B cell (primary cell): ENCODE measurements around the gene FYCO1. TPM values are rescaled to one million over a fixed set of nuclear protein-coding genes. Genes with fewer than 3 reads are reported as not detected.
A peak's percentile ranks its signal among the peaks of the same experiment; 100 is the strongest.

ENCODE experiments used
- ATAC-seq: fragments of 200-7000 bp; cut with Tn5 transposase; one replicate; pipeline ENCODE4 v1.10.0; 2021; ENCODE audit warnings: low read depth, mild to moderate bottlenecking, moderate number of reproducible peaks, moderate library complexity
- CTCF ChIA-PET: fragments of 350-600 bp; sonication (Branson Sonifier 250); formaldehyde crosslinking; loops from one replicate; lab custom pipeline; 2021; ENCODE audit warnings: antibody characterized with exemption, inconsistent platforms; lab: Charles Lee
- POLR2A ChIA-PET: fragments of 350-600 bp; sonication (Branson Sonifier 250); formaldehyde crosslinking; loops from one replicate; lab custom pipeline; 2021; ENCODE audit warnings: antibody characterized with exemption; lab: Charles Lee
- DNase-seq: peaks from one replicate; pipeline ENCODE4 v3.0.0; 2013
- H2AFZ ChIP-seq: 2 replicates; pipeline ENCODE4 v1.6.1; 2012; ENCODE audit warnings: mild to moderate bottlenecking, low read depth, low read length; ENCODE audit not compliant: insufficient read depth, poor library complexity, severe bottlenecking
- H3K27ac ChIP-seq, 2 donors: 1 replicate in 1 of 2; 2 replicates in 1 of 2; pipeline ENCODE4 v1.5.1; 2012 to 2013; ENCODE audit warnings: low read length in 2 of 2, mild to moderate bottlenecking in 2 of 2, moderate library complexity in 1 of 2
- H3K27me3 ChIP-seq, 4 experiments: fragments of 200-600 bp in 1 of 4; sonication (generic) in 1 of 4; replicated peaks in 1 of 4; 1 replicate in 2 of 4; 2 replicates in 2 of 4; pipeline versions ENCODE4 v1.6.1 to v1.7.0; 2013 to 2016; ENCODE audit warnings: low read length in 3 of 4, mild to moderate bottlenecking in 2 of 4, mixed read lengths in 1 of 4, moderate library complexity in 1 of 4; ENCODE audit not compliant: insufficient read depth in 4 of 4, control insufficient read depth in 3 of 4; ENCODE audit errors: control extremely low read depth in 1 of 4
- H3K36me3 ChIP-seq, 2 experiments: replicated peaks in 1 of 2; 1 replicate in 1 of 2; 2 replicates in 1 of 2; pipeline versions ENCODE4 v1.6.1 to v1.7.1; 2013; ENCODE audit warnings: low read length in 1 of 2; ENCODE audit not compliant: insufficient read depth in 2 of 2, control insufficient read depth in 1 of 2; ENCODE audit errors: control extremely low read depth in 1 of 2, extremely low read depth in 1 of 2
- H3K4me1 ChIP-seq, 2 donors: fragments of 200-600 bp in 1 of 2; sonication (generic) in 1 of 2; 1 replicate in 1 of 2; 2 replicates in 1 of 2; pipeline versions ENCODE4 v1.5.1 to v1.6.1; 2013 to 2017; ENCODE audit warnings: low read length in 2 of 2; ENCODE audit not compliant: control insufficient read depth in 2 of 2, insufficient read depth in 2 of 2
- H3K4me2 ChIP-seq: replicated peaks from 2 replicates; pipeline ENCODE3; 2012; ENCODE audit warnings: mild to moderate bottlenecking, low read depth, low read length; ENCODE audit not compliant: poor library complexity, severe bottlenecking
- H3K4me3 ChIP-seq, 5 experiments: fragments of 200-600 bp in 1 of 5; sonication (generic) in 1 of 5; 1 replicate in 3 of 5; 2 replicates in 2 of 5; pipeline versions ENCODE4 v1.5.1 to v1.7.0; 2011 to 2016; ENCODE audit warnings: low read length in 4 of 5, mild to moderate bottlenecking in 4 of 5, low read depth in 2 of 5, control low read depth in 1 of 5, moderate library complexity in 1 of 5; ENCODE audit not compliant: insufficient read depth in 1 of 5; ENCODE audit errors: control extremely low read depth in 1 of 5, extremely low read depth in 1 of 5
- H3K79me2 ChIP-seq: fragments of 200-600 bp; sonication (generic); one replicate; pipeline ENCODE4 v1.6.0; 2016; ENCODE audit warnings: low read length; ENCODE audit not compliant: control insufficient read depth, insufficient read depth
- H3K9ac ChIP-seq: fragments of 200-600 bp; sonication (generic); 2 replicates; pipeline ENCODE4 v1.6.1; 2017; ENCODE audit warnings: mild to moderate bottlenecking, low read length, moderate library complexity
- H3K9me3 ChIP-seq, 3 donors: one replicate each; pipeline versions ENCODE4 v1.6.1 to v1.7.1; 2013; ENCODE audit warnings: low read length in 2 of 3; ENCODE audit not compliant: control insufficient read depth in 2 of 3, insufficient read depth in 1 of 3; ENCODE audit errors: control extremely low read depth in 1 of 3
- H4K20me1 ChIP-seq: 2 replicates; pipeline ENCODE4 v1.6.0; 2012; ENCODE audit warnings: mild to moderate bottlenecking, low read length; ENCODE audit not compliant: insufficient read depth, control insufficient read depth, poor library complexity, severe bottlenecking
- H3K27ac Mint-ChIP-seq: one replicate; pipeline ENCODE4 v1.8.0; 2021; ENCODE audit warnings: mixed read lengths
- H3K27me3 Mint-ChIP-seq: one replicate; pipeline ENCODE4 v1.8.0; 2021; ENCODE audit warnings: mixed read lengths
- H3K4me1 Mint-ChIP-seq: one replicate; pipeline ENCODE4 v1.8.0; 2021; ENCODE audit warnings: mixed read lengths
- H3K4me3 Mint-ChIP-seq: one replicate; pipeline ENCODE4 v1.8.0; 2021; ENCODE audit warnings: mixed read lengths
- H3K9me3 Mint-ChIP-seq: one replicate; pipeline ENCODE4 v1.8.0; 2022; ENCODE audit warnings: mixed read lengths; ENCODE audit not compliant: insufficient read depth
- CTCF ChIP-seq: fragments of 200-600 bp; IDR thresholded peaks from one replicate; pipeline ENCODE4 v1.8.0; 2022; ENCODE audit warnings: antibody characterized with exemption, mild to moderate bottlenecking
- EZH2 ChIP-seq: IDR thresholded peaks from 2 replicates; pipeline ENCODE4 v1.6.1; 2012; ENCODE audit warnings: borderline replicate concordance, low read depth, mild to moderate bottlenecking, moderate library complexity, low read length; ENCODE audit not compliant: insufficient read depth, poor library complexity, severe bottlenecking
- WGBS: methylation state at CpG from one replicate; pipeline ENCODE4 v1.1.5; 2013; ENCODE audit warnings: missing lambda C conversion rate; ENCODE audit not compliant: insufficient coverage; 5-methylcytosine and 5-hydroxymethylcytosine counted together
- intact Hi-C: fragments of 100-400 bp; cut with micrococcal nuclease; formaldehyde crosslinking; loops from one replicate; pipeline ENCODE4 v1.10.0; 2022
- polyA plus RNA-seq: library from polyadenylated mRNA; depleted of rRNA; stranded (reverse); fragments of >200 nt; gene quantifications from 2 replicates; pipeline ENCODE4 v1.2.3, GENCODE V29; 2012
- total RNA-seq, 2 donors: library from RNA; stranded (reverse); fragments of 120-200 nt in 1 of 2; gene quantifications; 1 replicate in 1 of 2; 2 replicates in 1 of 2; pipeline versions ENCODE4 v1.2.3 to v1.2.4, GENCODE V29; 2013 to 2022

The FYCO1 gene
- total and polyA plus RNA-seq, 2 donors (not counting 1 experiment from before 2014, with no cell fraction given) = 5.4 to 16.7 TPM

DNA sequence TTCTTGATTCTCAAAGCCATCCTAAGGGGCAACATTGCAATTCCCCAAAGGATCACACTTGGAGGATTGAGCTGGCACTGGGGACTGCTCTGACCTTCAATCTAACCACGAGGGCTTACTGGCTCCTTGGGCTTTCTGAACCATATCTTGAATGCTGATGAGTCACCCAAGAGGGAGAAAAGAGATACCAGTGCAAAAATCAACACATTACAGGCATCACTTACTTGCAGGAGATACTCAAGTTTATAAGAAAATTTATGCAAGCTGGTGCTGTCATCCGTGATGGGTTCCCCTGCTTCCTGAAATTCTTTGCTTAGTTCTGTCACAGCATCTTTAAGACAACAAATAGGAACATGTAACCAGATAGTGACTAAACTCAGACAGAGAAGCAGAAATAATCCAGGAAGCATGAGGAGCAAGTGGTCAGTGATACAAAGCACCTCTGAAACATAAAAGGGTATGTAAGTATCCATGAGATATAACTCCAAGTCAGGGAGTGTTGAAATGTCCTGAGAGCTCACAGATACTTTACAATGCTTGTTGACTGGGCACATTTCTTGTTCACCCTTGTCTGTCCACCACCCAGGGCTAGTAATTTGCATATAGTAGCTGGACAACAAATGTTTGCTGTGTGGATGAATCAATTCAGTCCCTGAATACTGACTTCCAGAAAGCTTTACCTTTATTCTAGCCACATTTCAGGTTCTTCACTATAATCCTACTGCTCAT lies 14.1 kb downstream of the FYCO1 start:
- no peaks in the 10 kb centered on the region for H3K27me3 Mint-ChIP-seq
- Histone ChIP-seq H3K9ac (no peak overlapping the region), H3K27ac (no peak overlapping the region), H3K9me3 (no peaks in the 10 kb centered on the region), H3K79me2 (no peaks in the 10 kb centered on the region), H2AFZ (no peak overlapping the region), H3K4me3 (no peak overlapping the region), H3K27me3 (no peaks in the 10 kb centered on the region), H4K20me1 (peaks cover 7% of the 10 kb centered on the region), H3K4me1 (no peaks in the 10 kb centered on the region), H3K4me2 (no peak overlapping the region), H3K36me3 (peaks cover 12 to 70% of the 10 kb centered on the region in 2 experiments)
- intact Hi-C loops = no loop called here
- DNase-seq (no peak), ATAC-seq (peak; percentile 53)
- 71% methylated on average over 2 of the region's 2 CpGs for WGBS
- ChIA-PET POLR2A (no interaction called here), CTCF (interaction anchor here (0.6 to 2.4 kb wide), 5 partner anchors 14 to 397 kb away, joined by 3 to 6 read pairs (median 5); partner anchors contain the start of gene FYCO1)
- no peak overlapping the region for H3K27ac Mint-ChIP-seq
- TF ChIP-seq CTCF = no peak
- no peak for TF ChIP-seq EZH2
- H3K9me3 Mint-ChIP-seq = no peaks in the 10 kb centered on the region
- no peak overlapping the region for H3K4me3 Mint-ChIP-seq
- H3K4me1 Mint-ChIP-seq = peaks cover 7% of the 10 kb centered on the region

GRCh38 chr3:45980819-45981218 lies 14.8 kb downstream of the FYCO1 start:
- Mint-ChIP-seq H3K4me1 (peaks cover 7% of the 10 kb centered on the region), H3K27ac (no peak overlapping the region), H3K27me3 (no peaks in the 10 kb centered on the region), H3K9me3 (no peaks in the 10 kb centered on the region), H3K4me3 (no peak overlapping the region)
- CTCF ChIA-PET = interaction anchor here (1.7 to 2.4 kb wide), 2 partner anchors 15 to 98 kb away, joined by 5 to 6 read pairs; partner anchors contain the start of gene FYCO1
- H3K4me2 ChIP-seq = no peak overlapping the region
- H4K20me1 ChIP-seq = peaks cover under 1% of the 10 kb centered on the region
- no peak for ATAC-seq
- no CpG with 5 or more reads among the region's 2 CpGs for WGBS
- no peak for DNase-seq
- no peaks in the 10 kb centered on the region for H3K27me3 ChIP-seq
- H3K9me3 ChIP-seq = no peaks in the 10 kb centered on the region
- POLR2A ChIA-PET = no interaction called here
- H3K27ac ChIP-seq = no peak overlapping the region
- no peak overlapping the region for H2AFZ ChIP-seq
- peaks cover 12 to 76% of the 10 kb centered on the region in 2 experiments for H3K36me3 ChIP-seq
- H3K79me2 ChIP-seq = no peaks in the 10 kb centered on the region
- no peak overlapping the region for H3K4me3 ChIP-seq
- H3K4me1 ChIP-seq = no peaks in the 10 kb centered on the region
- no peak for TF ChIP-seq EZH2
- TF ChIP-seq CTCF = no peak
- intact Hi-C loops = no loop called here
- H3K9ac ChIP-seq = no peak overlapping the region
